Heart right ventricle (tissue), 16 donors: Measurements from ENCODE around the gene AGRN. TPM values are rescaled to one million over a fixed set of nuclear protein-coding genes. Genes with fewer than 3 reads are reported as not detected.

Source experiments
- ATAC-seq, 8 donors: fragments of 200-7000 bp; cut with Tn5 transposase; one replicate each; pipeline ENCODE4 v1.9.1; 2020; ENCODE audit warnings: mild to moderate bottlenecking in 8 of 8, moderate library complexity in 8 of 8, moderate number of reproducible peaks in 1 of 8
- DNase-seq, 2 donors: peaks; one replicate each; pipeline ENCODE4 v3.0.0-alpha.2; 2020
- H3K27ac ChIP-seq, 10 donors: fragments of 200-600 bp; sonication (generic) in 2 of 10; one replicate each; pipeline versions ENCODE4 v1.5.0 to v1.8.0; 2020 to 2022; ENCODE audit warnings: mild to moderate bottlenecking in 3 of 10
- H3K27me3 ChIP-seq, 7 donors: fragments of 200-600 bp; one replicate each; pipeline ENCODE4 v1.8.0; 2021 to 2022; ENCODE audit warnings: mild to moderate bottlenecking in 2 of 7
- H3K36me3 ChIP-seq, 9 donors: fragments of 200-600 bp; sonication (generic) in 1 of 9; one replicate each; pipeline versions ENCODE4 v1.5.0 to v1.8.0; 2020 to 2022; ENCODE audit warnings: mild to moderate bottlenecking in 2 of 9
- H3K4me1 ChIP-seq, 9 donors: fragments of 200-600 bp; sonication (generic) in 1 of 9; one replicate each; pipeline versions ENCODE4 v1.5.0 to v1.8.0; 2020 to 2022; ENCODE audit warnings: mild to moderate bottlenecking in 4 of 9
- H3K4me3 ChIP-seq, 10 donors: fragments of 200-600 bp; sonication (generic) in 2 of 10; one replicate each; pipeline versions ENCODE4 v1.5.0 to v1.8.0; 2020 to 2022; ENCODE audit warnings: mild to moderate bottlenecking in 7 of 10, moderate library complexity in 2 of 10
- H3K9me3 ChIP-seq, 11 donors: fragments of 200-600 bp in 10 of 11; sonication (generic) in 2 of 11; one replicate each; pipeline versions ENCODE4 v1.5.0 to v1.8.0; 2013 to 2022; ENCODE audit warnings: mild to moderate bottlenecking in 2 of 11, control low read depth in 1 of 11, moderate library complexity in 1 of 11
- WGBS, 2 donors: extraction: QIAGEN DNeasy Blood & Tissue Kit; methylation state at CpG; one replicate each; pipeline ENCODE4 v1.1.7; 2013; ENCODE audit warnings: inconsistent platforms in 1 of 2; 5-methylcytosine and 5-hydroxymethylcytosine counted together
- intact Hi-C, 10 donors: fragments of 100-400 bp; cut with DNase I; formaldehyde crosslinking; loops; one replicate each; pipeline versions ENCODE4 v1.11.1 to v1.14.2; 2022
- polyA plus RNA-seq, 2 donors: library from polyadenylated mRNA; stranded (reverse); fragments of 200-250 nt; gene quantifications; one replicate each; pipeline ENCODE4 v1.2.3, GENCODE V29; 2013
- total RNA-seq, 10 donors: library from RNA; stranded (reverse); fragmentation: NEBNext Ultra II Directional in 3 of 10; extraction: Animal tissue kit (Norgen Biotek cat#: 25700) in 3 of 10; gene quantifications; one replicate each; pipeline versions ENCODE4 v1.2.1 to v1.2.4, GENCODE V29; 2021 to 2023
- TF ChIP-seq, protein P1 (sequence below), 9 donors: fragments of 200-600 bp; sonication (generic) in 2 of 9; IDR thresholded peaks; one replicate each; pipeline versions ENCODE4 v1.5.0 to v1.8.0; 2021 to 2022; ENCODE audit warnings: antibody characterized with exemption in 9 of 9, mild to moderate bottlenecking in 5 of 9, moderate library complexity in 1 of 9
- donor health status: Arrhythmogenic right ventricular cardiomyopathy.
- donor health status: ischemic (EF 13 %, LVEDD 7.1; RV severe dilation, severe dysfunction).
- donor health status: healthy with polysubstance abuse.
- donor health status: DM: no; HTN: yes; CAD: no.
- donor health status: DM: no; HTN: no; CAD: no.
- donor health status: ischemic (EF 25% LVEDD 6.9; RV normal size, moderate dysfunction).
- donor health status: ischemic (EF 25% LVEDD 5.7; RV mildly dilated, moderate dysfunction).
- donor health status: healthy.
- donor health status: DM: yes; HTN: yes; CAD: no.
- donor health status: Ischemic cardiomyopathy.
- donor health status: ischemic (EF 35%, LVEDD 5.7; RV mildly dilated, moderate dysfunction).
- donor health status: nonischemic (EF 11% LVEDD 7.7; RV severe dilation, severe dysfunction).
- donor health status: DM: yes; HTN: yes; CAD: no.
- donor health status: PGD.
- donor health status: ischemic (EF 29% LVEDD 5.4; RV normal size, mild dysfunction).
- donor health status: nonischemic (EF 23%, LVEDD 6.1; RV moderate dilation, normal function).

Gene AGRN
- total and polyA plus RNA-seq, 12 donors: 11.5 to 33.9 (median 18.3) TPM

DNA sequence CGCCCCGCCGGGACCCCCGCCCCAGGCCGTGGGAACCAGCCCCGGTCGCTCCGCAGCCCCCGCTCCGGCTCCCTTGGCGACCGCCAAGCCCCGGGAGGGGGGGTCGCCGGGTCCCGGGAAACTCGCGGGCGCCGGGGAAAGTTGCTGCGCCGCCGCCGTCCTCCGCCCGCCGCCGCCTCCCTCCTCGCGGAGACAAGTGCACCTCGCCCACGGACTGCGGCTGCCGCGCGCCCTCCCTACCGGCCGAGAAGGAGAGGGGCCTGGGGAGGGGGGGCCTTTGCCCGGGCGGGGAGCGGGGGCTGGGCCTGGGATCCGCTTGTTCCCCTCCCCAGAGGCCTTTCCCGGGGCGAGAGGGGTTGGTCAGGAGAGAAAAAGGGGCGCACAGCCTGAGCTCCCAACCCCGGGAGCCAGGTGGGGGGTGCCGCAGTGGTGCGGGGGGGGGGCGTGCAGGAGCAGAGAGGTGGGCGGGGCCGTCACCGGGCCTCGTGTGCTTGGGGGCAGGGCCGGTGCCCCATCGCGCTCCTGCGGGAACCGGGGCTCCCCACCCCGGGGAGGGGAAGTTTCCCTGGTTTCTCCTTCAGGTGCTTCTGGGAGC, 592 bp downstream of the AGRN start:
- H3K9me3 ChIP-seq: no peaks in the 10 kb centered on the region
- peaks cover 0 to 3% (median 0%) of the 10 kb centered on the region in 9 donors for H3K36me3 ChIP-seq
- 1% methylated on average over 25 to 55 of the region's 59 CpGs for WGBS, 2 donors
- DNase-seq (no peak), ATAC-seq (peak in 3 of 8 donors; percentile 4 to 8 (median 6))
- peak overlapping the region; percentile 52 to 98 (median 96) for H3K27ac ChIP-seq
- intact Hi-C loops: loop anchor here in 1 of 10 donors (10.0 kb wide), 1 partner anchor 274 kb away; no protein-coding TSS in a partner anchor
- peaks cover 20 to 57% (median 29%) of the 10 kb centered on the region in 9 donors for H3K4me1 ChIP-seq
- H3K27me3 ChIP-seq: peaks cover 0 to 39% (median 0%) of the 10 kb centered on the region in 7 donors
- TF ChIP-seq, protein P1, sequence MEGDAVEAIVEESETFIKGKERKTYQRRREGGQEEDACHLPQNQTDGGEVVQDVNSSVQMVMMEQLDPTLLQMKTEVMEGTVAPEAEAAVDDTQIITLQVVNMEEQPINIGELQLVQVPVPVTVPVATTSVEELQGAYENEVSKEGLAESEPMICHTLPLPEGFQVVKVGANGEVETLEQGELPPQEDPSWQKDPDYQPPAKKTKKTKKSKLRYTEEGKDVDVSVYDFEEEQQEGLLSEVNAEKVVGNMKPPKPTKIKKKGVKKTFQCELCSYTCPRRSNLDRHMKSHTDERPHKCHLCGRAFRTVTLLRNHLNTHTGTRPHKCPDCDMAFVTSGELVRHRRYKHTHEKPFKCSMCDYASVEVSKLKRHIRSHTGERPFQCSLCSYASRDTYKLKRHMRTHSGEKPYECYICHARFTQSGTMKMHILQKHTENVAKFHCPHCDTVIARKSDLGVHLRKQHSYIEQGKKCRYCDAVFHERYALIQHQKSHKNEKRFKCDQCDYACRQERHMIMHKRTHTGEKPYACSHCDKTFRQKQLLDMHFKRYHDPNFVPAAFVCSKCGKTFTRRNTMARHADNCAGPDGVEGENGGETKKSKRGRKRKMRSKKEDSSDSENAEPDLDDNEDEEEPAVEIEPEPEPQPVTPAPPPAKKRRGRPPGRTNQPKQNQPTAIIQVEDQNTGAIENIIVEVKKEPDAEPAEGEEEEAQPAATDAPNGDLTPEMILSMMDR (IDR thresholded peaks at IDR 0.05): no peak
- H3K4me3 ChIP-seq: peak overlapping the region; percentile 63 to 95 (median 78)

DNA sequence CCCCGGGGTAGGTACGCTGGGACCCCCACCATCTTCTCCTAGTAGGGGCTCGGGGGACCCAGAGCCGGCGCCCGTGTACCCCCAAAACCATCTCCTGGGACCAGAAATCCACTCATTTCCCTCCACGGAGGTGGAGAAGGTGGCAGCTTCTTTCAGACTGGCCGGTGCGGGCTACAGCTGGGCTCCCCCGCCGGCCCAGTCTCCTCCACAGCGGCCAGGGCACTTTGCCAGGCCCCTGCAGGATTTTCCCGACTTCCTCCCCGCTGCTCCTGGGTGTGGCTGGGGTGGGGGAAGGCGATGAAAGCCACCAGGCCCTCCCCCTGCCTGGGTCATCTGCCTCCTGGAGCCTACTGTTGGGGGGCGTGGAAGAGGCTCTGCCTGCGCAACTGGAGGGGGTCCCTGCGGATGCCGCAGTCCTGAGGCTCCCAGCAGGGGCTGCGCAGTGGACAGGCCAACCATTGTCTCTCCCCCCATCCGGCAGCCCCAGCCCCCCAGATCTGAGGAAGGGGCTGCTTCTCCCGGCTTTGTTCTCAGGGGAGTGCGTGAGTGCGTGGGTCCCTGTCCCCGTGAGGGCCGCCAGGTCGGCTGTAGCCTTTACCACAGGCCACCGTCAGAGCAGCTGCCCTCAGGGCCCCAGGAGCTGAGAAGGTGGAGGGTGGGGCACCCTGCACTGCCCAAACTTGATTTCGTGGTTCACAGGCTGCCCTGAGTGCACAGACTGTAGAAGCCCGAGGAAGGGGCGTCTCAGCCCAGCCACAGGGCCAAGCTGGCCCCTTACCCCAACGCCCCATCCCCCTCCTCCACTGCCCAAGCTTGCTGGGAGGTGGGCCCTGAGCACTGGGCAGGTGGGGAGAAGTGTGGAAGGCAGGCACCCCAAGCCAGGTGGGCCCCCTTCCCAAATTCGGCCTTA, 1.3 kb downstream of the AGRN start:
- Histone ChIP-seq H3K4me1 (peaks cover 22 to 64% (median 30%) of the 10 kb centered on the region in 9 donors), H3K27me3 (peaks cover 0 to 39% (median 0%) of the 10 kb centered on the region in 7 donors), H3K4me3 (peak overlapping the region; percentile 63 to 95 (median 78)), H3K36me3 (peaks cover 0 to 3% (median 0%) of the 10 kb centered on the region in 9 donors), H3K27ac (peak overlapping the region in 7 of 10 donors; percentile 43 to 98 (median 97)), H3K9me3 (no peaks in the 10 kb centered on the region)
- intact Hi-C loops: loop anchor here in 1 of 10 donors (10.0 kb wide), 1 partner anchor 274 kb away; no protein-coding TSS in a partner anchor
- TF ChIP-seq, protein P1 (IDR thresholded peaks at IDR 0.05): no peak
- WGBS, 2 donors: 31 to 32% methylated on average over 33 of the region's 33 CpGs
- DNase-seq (peak; percentile 80 to 81), ATAC-seq (peak; percentile 17 to 81 (median 46))

DNA sequence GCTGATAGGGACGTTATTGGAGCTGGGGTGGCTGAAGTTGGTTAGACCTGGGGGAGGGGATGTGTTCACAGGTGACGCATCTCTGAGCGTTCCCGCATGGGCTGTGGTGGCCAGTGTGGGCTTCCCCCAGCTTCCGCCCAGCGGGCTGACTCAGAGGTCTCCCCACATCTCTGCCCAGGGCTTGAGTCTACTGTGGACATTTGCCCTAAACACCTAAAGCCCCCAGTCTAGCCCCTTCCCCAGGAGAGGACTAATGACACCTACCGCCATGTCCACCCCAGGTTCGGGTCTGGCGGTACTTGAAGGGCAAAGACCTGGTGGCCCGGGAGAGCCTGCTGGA, 2.0 kb downstream of the AGRN start:
- TF ChIP-seq, protein P1 (IDR thresholded peaks at IDR 0.05): no peak
- intact Hi-C loops: loop anchor here in 1 of 10 donors (10.0 kb wide), 1 partner anchor 273 kb away; no protein-coding TSS in a partner anchor
- Histone ChIP-seq H3K36me3 (peaks cover 0 to 3% (median 0%) of the 10 kb centered on the region in 9 donors), H3K4me1 (peaks cover 22 to 70% (median 36%) of the 10 kb centered on the region in 9 donors), H3K27ac (peak overlapping the region in 1 of 10 donors; percentile 97), H3K9me3 (no peaks in the 10 kb centered on the region), H3K27me3 (peaks cover 0 to 39% (median 0%) of the 10 kb centered on the region in 7 donors), H3K4me3 (peak overlapping the region in 3 of 10 donors; percentile 75 to 91 (median 77))
- WGBS, 2 donors: 90 to 98% methylated on average over 8 to 10 of the region's 10 CpGs
- DNase-seq: no peak
- ATAC-seq: no peak
